Kidney (tissue), 14 donors: ENCODE data around the gene IGSF9. TPM values are rescaled to one million over a fixed set of nuclear protein-coding genes. Genes with fewer than 3 reads are reported as not detected.

Source experiments
- DNase-seq, 5 donors: peaks; one replicate each; pipeline ENCODE4 v3.0.0-alpha.2; 2013 to 2020
- FAIRE-seq: peaks from 2 replicates; lab custom pipeline; 2012; peaks lifted over from hg19 to GRCh38; lab: Jason Lieb, UNC
- H3K27ac ChIP-seq, 2 donors: one replicate each; pipeline ENCODE4 v1.7.0; 2013; ENCODE audit warnings: low read depth in 2 of 2, low read length in 2 of 2, inconsistent platforms in 1 of 2
- H3K27me3 ChIP-seq: one replicate; pipeline ENCODE4 v1.7.1; 2013; ENCODE audit warnings: low read length, inconsistent platforms; ENCODE audit not compliant: control insufficient read depth, insufficient read depth
- H3K36me3 ChIP-seq, 3 donors: one replicate each; pipeline versions ENCODE4 v1.7.0 to v1.7.1; 2013; ENCODE audit warnings: low read length in 3 of 3, control low read depth in 1 of 3, inconsistent platforms in 1 of 3; ENCODE audit not compliant: insufficient read depth in 3 of 3, control insufficient read depth in 2 of 3
- H3K4me1 ChIP-seq, 3 donors: one replicate each; pipeline versions ENCODE4 v1.7.0 to v1.7.1; 2013; ENCODE audit warnings: low read length in 3 of 3, inconsistent platforms in 1 of 3, low read depth in 1 of 3; ENCODE audit not compliant: control insufficient read depth in 2 of 3, insufficient read depth in 2 of 3
- H3K4me3 ChIP-seq, 3 donors: one replicate each; pipeline versions ENCODE4 v1.7.0 to v1.8.1; 2013; ENCODE audit warnings: low read length in 3 of 3, control low read depth in 1 of 3, inconsistent platforms in 1 of 3
- H3K9ac ChIP-seq, 3 donors: one replicate each; pipeline versions ENCODE4 v1.7.0 to v1.7.1; 2013; ENCODE audit warnings: low read length in 3 of 3, control low read depth in 1 of 3, inconsistent platforms in 1 of 3
- H3K9me3 ChIP-seq, 3 donors: one replicate each; pipeline versions ENCODE4 v1.7.0 to v1.7.1; 2013; ENCODE audit warnings: low read length in 3 of 3, control low read depth in 1 of 3, inconsistent platforms in 1 of 3; ENCODE audit not compliant: control insufficient read depth in 2 of 3, insufficient read depth in 1 of 3
- CTCF ChIP-seq: IDR thresholded peaks from 3 replicates; pipeline ENCODE4 v1.5.1; 2012; ENCODE audit warnings: mild to moderate bottlenecking, moderate library complexity, borderline replicate concordance; ENCODE audit not compliant: insufficient read depth; ENCODE audit errors: extremely low read depth
- intact Hi-C: fragments of 100-400 bp; cut with DNase I; formaldehyde crosslinking; loops from one replicate; pipeline ENCODE4 v1.11.1; 2022
- polyA plus RNA-seq: library from polyadenylated mRNA; stranded (reverse); fragments of 350-450 nt; fragmentation: Illumina TruSeq; extraction: RNeasy Lipid Tissue Mini Kit (QIAGEN cat#74804); gene quantifications from one replicate; pipeline ENCODE4 v1.2.3, GENCODE V29; 2014; ENCODE audit warnings: low read depth, low replicate concordance; ENCODE audit not compliant: insufficient read depth
- total RNA-seq: library from RNA; stranded (reverse); fragmentation: NEBNext Ultra II Directional; extraction: Animal tissue kit (Norgen Biotek cat#: 25700); gene quantifications from one replicate; pipeline ENCODE4 v1.2.1, GENCODE V29; 2021
- donor health status: control.
- donor health status: control.
- donor health status: control.
- donor health status: control.
- donor health status: control.
- donor health status: DM: yes; HTN: yes; CAD: no.
- donor health status: Normal renal cell carcinoma (clear cell type).

The IGSF9 gene
- total and polyA plus RNA-seq, 2 donors from 2014 or later: 0.88 to 1.3 TPM

DNA sequence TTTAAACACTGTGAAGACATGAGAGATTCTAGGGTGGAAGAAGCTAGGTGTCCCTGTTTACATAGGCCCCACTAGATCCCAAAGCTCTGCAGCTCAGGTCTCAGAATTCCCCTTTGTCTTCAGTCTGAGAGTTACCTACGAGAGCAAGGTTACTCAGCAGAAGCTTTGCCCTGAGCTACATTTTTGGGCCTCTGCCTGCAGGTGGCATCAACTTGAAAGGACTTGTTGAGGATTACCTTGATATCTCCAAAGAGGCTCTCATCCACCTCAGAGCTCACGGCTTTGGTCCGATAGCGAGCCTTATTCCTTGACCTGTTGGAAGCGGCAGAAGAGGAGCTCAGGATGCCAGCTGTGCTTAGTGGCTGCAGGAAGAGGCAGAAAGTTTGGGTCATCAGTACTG, 52.5 kb downstream of the IGSF9 start:
- Histone ChIP-seq H3K27ac (no peak overlapping the region), H3K27me3 (no peaks in the 10 kb centered on the region), H3K9me3 (no peaks in the 10 kb centered on the region), H3K36me3 (no peaks in the 10 kb centered on the region), H3K4me1 (peaks cover 0 to 9% (median 0%) of the 10 kb centered on the region in 3 donors), H3K4me3 (no peak overlapping the region), H3K9ac (no peak overlapping the region)
- FAIRE-seq: no peak
- DNase-seq: no peak
- intact Hi-C loops: loop anchor here (5.0 kb wide), 1 partner anchor 96 kb away; no protein-coding TSS in a partner anchor
- peak; percentile 3 for TF ChIP-seq CTCF

GRCh38 chr1:159891275-159892157, 53.9 kb downstream of the IGSF9 start:
- Histone ChIP-seq H3K36me3 (no peaks in the 10 kb centered on the region), H3K9me3 (no peaks in the 10 kb centered on the region), H3K4me1 (peaks cover 0 to 9% (median 0%) of the 10 kb centered on the region in 3 donors), H3K27me3 (no peaks in the 10 kb centered on the region), H3K27ac (no peak overlapping the region), H3K9ac (peak overlapping the region in 1 of 3 donors; percentile 43), H3K4me3 (no peak overlapping the region)
- DNase-seq: peak; percentile 86 to 91 (median 87)
- intact Hi-C loops: loop anchor here (5.0 kb wide), 1 partner anchor 94 kb away; no protein-coding TSS in a partner anchor
- peak; percentile 100 for TF ChIP-seq CTCF
- FAIRE-seq: no peak

- peaks cover 0 to 7% (median 0%) of the 10 kb centered on the region in 3 donors for H3K4me1 ChIP-seq
- no peaks in the 10 kb centered on the region for H3K36me3 ChIP-seq
- intact Hi-C loops: loop anchor here (5.0 kb wide), 1 partner anchor 93 kb away; no protein-coding TSS in a partner anchor
- H3K9me3 ChIP-seq: no peaks in the 10 kb centered on the region
- FAIRE-seq (no peak), DNase-seq (no peak)
- no peak overlapping the region for H3K4me3 ChIP-seq
- no peak for TF ChIP-seq CTCF
- peak overlapping the region in 1 of 3 donors; percentile 31 for H3K9ac ChIP-seq
- H3K27ac ChIP-seq: peak overlapping the region in 1 of 2 donors; percentile 13
- no peaks in the 10 kb centered on the region for H3K27me3 ChIP-seq
These were observed 55.0 kb downstream of the IGSF9 start for GRCh38 chr1:159890390-159890789.
